Measurements from ENCODE around the gene PARK7. TPM values are rescaled to one million over a fixed set of nuclear protein-coding genes. Genes with fewer than 3 reads are reported as not detected.

Gene PARK7
- total RNA-seq, 3 donors from 2014 or later (not counting 1 experiment from before 2014, with no cell fraction given) = 120 to 127 (median 127) TPM

DNA sequence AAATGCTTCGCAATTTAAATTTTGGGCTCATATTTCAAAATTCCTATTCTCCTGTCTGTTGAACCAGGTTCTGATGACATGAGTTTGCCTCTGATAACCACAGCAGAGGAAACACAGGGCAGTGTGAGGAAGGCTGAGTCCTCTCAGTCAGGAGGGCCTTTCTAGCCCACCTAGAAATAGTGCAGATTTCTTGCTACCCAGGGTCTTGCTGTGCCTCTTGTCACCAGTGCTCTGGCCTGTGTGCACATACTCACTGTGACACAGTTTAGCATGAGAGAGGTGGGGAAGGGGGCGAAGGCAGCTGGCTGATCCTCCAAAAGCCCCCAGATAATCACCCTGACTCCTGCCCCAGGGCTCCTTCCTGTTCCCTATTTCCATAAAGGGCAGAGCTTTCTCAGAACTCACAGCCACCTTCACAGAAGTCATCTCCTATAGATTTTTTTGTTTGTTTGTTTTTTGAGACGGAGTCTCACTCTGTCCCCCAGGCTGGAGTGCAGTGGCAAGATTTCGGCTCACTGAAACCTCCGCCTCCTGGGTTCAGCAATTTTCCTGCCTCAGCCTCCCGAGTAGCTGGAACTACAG, 40.9 kb downstream of the PARK7 start:
- Mint-ChIP-seq H3K36me3 (no peaks in the 10 kb centered on the region), H3K27ac (no peak overlapping the region), H3K4me1 (no peaks in the 10 kb centered on the region), H3K9me3 (no peaks in the 10 kb centered on the region), H3K4me3 (no peak overlapping the region), H3K27me3 (ENCODE audit: low read depth in 2 of 2) (no peaks in the 10 kb centered on the region)
- DNase-seq (no peak), ATAC-seq (no peak)
- H3K36me3 ChIP-seq (ENCODE audit: control insufficient read depth, insufficient read depth, low read length) = no peaks in the 10 kb centered on the region
- no peak overlapping the region for H3K4me3 ChIP-seq (ENCODE audit: low read length)
- H3K27me3 ChIP-seq (ENCODE audit: control insufficient read depth, insufficient read depth, low read length) = no peaks in the 10 kb centered on the region
- H3K27ac ChIP-seq (ENCODE audit: low read length) = no peak overlapping the region
- H3K4me1 ChIP-seq (ENCODE audit: control insufficient read depth, insufficient read depth, low read length) = no peaks in the 10 kb centered on the region
- 93% methylated on average over 6 of the region's 6 CpGs for WGBS (ENCODE audit: insufficient coverage)
- H3K9me3 ChIP-seq (ENCODE audit: control insufficient read depth, insufficient read depth, low read length) = no peaks in the 10 kb centered on the region
- intact Hi-C loops (cut with micrococcal nuclease) = no loop called here
- TF ChIP-seq, protein P1, sequence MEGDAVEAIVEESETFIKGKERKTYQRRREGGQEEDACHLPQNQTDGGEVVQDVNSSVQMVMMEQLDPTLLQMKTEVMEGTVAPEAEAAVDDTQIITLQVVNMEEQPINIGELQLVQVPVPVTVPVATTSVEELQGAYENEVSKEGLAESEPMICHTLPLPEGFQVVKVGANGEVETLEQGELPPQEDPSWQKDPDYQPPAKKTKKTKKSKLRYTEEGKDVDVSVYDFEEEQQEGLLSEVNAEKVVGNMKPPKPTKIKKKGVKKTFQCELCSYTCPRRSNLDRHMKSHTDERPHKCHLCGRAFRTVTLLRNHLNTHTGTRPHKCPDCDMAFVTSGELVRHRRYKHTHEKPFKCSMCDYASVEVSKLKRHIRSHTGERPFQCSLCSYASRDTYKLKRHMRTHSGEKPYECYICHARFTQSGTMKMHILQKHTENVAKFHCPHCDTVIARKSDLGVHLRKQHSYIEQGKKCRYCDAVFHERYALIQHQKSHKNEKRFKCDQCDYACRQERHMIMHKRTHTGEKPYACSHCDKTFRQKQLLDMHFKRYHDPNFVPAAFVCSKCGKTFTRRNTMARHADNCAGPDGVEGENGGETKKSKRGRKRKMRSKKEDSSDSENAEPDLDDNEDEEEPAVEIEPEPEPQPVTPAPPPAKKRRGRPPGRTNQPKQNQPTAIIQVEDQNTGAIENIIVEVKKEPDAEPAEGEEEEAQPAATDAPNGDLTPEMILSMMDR (IDR thresholded peaks at IDR 0.05) = no peak

DNA sequence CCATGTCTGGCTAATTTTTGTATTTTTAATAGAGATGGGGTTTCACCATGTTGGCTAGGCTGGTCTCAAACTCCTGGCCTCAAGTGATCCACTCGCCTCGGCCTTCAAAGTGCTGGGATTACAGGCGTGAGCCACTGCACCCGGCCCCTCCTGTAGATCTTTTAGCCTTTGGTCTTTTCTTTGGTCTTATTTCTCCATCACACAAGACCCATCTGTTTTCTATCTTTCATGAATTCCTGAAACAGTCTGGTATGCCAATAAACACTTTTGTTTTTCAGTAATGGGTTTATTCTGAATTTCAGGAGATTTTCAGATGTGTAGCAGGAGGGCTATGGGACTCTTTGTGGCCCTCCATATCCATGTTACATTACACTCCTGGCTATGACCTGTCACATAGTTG, 41.4 kb downstream of the PARK7 start:
- DNase-seq (no peak), ATAC-seq (no peak)
- Histone ChIP-seq H3K27ac (ENCODE audit: low read length) (no peak overlapping the region), H3K27me3 (ENCODE audit: control insufficient read depth, insufficient read depth, low read length) (no peaks in the 10 kb centered on the region), H3K4me1 (ENCODE audit: control insufficient read depth, insufficient read depth, low read length) (no peaks in the 10 kb centered on the region), H3K4me3 (ENCODE audit: low read length) (no peak overlapping the region), H3K9me3 (ENCODE audit: control insufficient read depth, insufficient read depth, low read length) (no peaks in the 10 kb centered on the region), H3K36me3 (ENCODE audit: control insufficient read depth, insufficient read depth, low read length) (no peaks in the 10 kb centered on the region)
- Mint-ChIP-seq H3K27me3 (ENCODE audit: low read depth in 2 of 2) (no peaks in the 10 kb centered on the region), H3K4me3 (no peak overlapping the region), H3K4me1 (no peaks in the 10 kb centered on the region), H3K27ac (no peak overlapping the region), H3K9me3 (no peaks in the 10 kb centered on the region), H3K36me3 (no peaks in the 10 kb centered on the region)
- TF ChIP-seq, protein P1 (IDR thresholded peaks at IDR 0.05) = no peak
- intact Hi-C loops (cut with micrococcal nuclease) = no loop called here
- WGBS (ENCODE audit: insufficient coverage) = 94% methylated on average over 4 of the region's 4 CpGs

DNA sequence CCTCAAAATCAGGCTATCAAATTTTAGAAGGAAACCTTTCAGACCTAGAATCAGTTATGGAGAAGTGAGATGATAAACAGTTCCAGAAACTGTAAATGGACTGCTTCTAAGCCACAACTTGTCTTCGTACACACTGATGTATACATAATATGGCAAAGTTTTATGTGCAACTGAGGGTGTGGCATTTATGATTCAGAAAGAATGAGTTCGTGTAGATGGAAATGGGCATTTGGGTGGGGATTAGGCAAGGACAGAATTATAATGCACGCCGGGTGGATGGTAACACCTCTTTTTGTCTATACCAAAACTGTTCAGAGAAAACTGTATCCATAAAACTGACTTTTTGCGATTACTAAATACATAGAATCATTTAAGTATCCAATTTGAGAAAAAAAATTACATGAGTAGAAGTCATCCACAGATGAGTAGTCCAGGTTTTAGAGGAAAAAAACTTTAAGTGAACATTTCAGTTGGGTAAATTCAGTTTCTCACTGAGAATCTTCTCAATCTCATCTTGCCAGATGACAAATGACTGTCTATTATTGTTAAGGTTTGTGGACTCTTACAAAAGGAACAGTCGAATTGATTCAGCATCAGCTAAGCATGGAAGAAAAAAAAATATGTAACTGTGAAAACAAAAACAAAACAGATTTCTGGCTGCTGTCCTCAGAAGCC, 42.1 kb downstream of the PARK7 start:
- no peaks in the 10 kb centered on the region for H3K36me3 Mint-ChIP-seq
- 87% methylated on average over 5 of the region's 6 CpGs for WGBS (ENCODE audit: insufficient coverage)
- H3K4me3 Mint-ChIP-seq = no peak overlapping the region
- H3K27ac Mint-ChIP-seq = no peak overlapping the region
- ATAC-seq = no peak
- DNase-seq = no peak
- H3K9me3 Mint-ChIP-seq = no peaks in the 10 kb centered on the region
- Histone ChIP-seq H3K27ac (ENCODE audit: low read length) (no peak overlapping the region), H3K27me3 (ENCODE audit: control insufficient read depth, insufficient read depth, low read length) (no peaks in the 10 kb centered on the region), H3K36me3 (ENCODE audit: control insufficient read depth, insufficient read depth, low read length) (no peaks in the 10 kb centered on the region), H3K4me3 (ENCODE audit: low read length) (no peak overlapping the region), H3K9me3 (ENCODE audit: control insufficient read depth, insufficient read depth, low read length) (no peaks in the 10 kb centered on the region), H3K4me1 (ENCODE audit: control insufficient read depth, insufficient read depth, low read length) (no peaks in the 10 kb centered on the region)
- TF ChIP-seq, protein P1 (IDR thresholded peaks at IDR 0.05) = no peak
- no peaks in the 10 kb centered on the region for H3K27me3 Mint-ChIP-seq (ENCODE audit: low read depth in 2 of 2)
- H3K4me1 Mint-ChIP-seq = no peaks in the 10 kb centered on the region
- intact Hi-C loops (cut with micrococcal nuclease) = no loop called here
